HUES6 (cell line): ENCODE measurements around the gene NUP58.

Experiments
- H3K27ac ChIP-seq: 2 replicates; pipeline ENCODE4 v1.7.0; 2013; ENCODE audit warnings: low read depth, mild to moderate bottlenecking, low read length, inconsistent platforms
- H3K27me3 ChIP-seq: 2 replicates; pipeline ENCODE4 v1.6.1; 2013; ENCODE audit warnings: low read length; ENCODE audit not compliant: control insufficient read depth, insufficient read depth
- H3K36me3 ChIP-seq: 2 replicates; pipeline ENCODE4 v1.6.1; 2013; ENCODE audit warnings: low read length; ENCODE audit not compliant: control insufficient read depth, insufficient read depth
- H3K4me1 ChIP-seq: 2 replicates; pipeline ENCODE4 v1.6.1; 2013; ENCODE audit warnings: low read length; ENCODE audit not compliant: control insufficient read depth, insufficient read depth
- H3K4me3 ChIP-seq: 2 replicates; pipeline ENCODE4 v1.5.1; 2013; ENCODE audit warnings: low read depth, low read length
- H3K9ac ChIP-seq: one replicate; pipeline ENCODE4 v1.6.1; 2013; ENCODE audit warnings: mild to moderate bottlenecking, low read length
- H3K9me3 ChIP-seq: 2 replicates; pipeline ENCODE4 v1.6.1; 2013; ENCODE audit warnings: low read depth, low read length; ENCODE audit not compliant: control insufficient read depth, insufficient read depth

Gene NUP58

GRCh38 chr13:25375727-25376358 lies 74.4 kb downstream of the NUP58 start:
- Histone ChIP-seq H3K27me3 (peaks cover 44% of the 10 kb centered on the region), H3K9ac (no peak overlapping the region), H3K4me3 (no peak overlapping the region), H3K4me1 (peaks cover 21% of the 10 kb centered on the region), H3K27ac (no peak overlapping the region), H3K36me3 (no peaks in the 10 kb centered on the region), H3K9me3 (no peaks in the 10 kb centered on the region)

- Histone ChIP-seq H3K9ac (no peak overlapping the region), H3K27me3 (peaks cover 29% of the 10 kb centered on the region), H3K4me1 (peaks cover 18% of the 10 kb centered on the region), H3K4me3 (no peak overlapping the region), H3K27ac (no peak overlapping the region), H3K9me3 (no peaks in the 10 kb centered on the region), H3K36me3 (no peaks in the 10 kb centered on the region)
Measured at GRCh38 chr13:25377244-25377962, 76.0 kb downstream of the NUP58 start.

GRCh38 chr13:25378528-25378927 lies 77.1 kb downstream of the NUP58 start:
- Histone ChIP-seq H3K4me1 (peaks cover 14% of the 10 kb centered on the region), H3K4me3 (no peak overlapping the region), H3K36me3 (no peaks in the 10 kb centered on the region), H3K27ac (no peak overlapping the region), H3K9ac (no peak overlapping the region), H3K9me3 (no peaks in the 10 kb centered on the region), H3K27me3 (peaks cover 18% of the 10 kb centered on the region)

GRCh38 chr13:25379011-25379410 lies 77.6 kb downstream of the NUP58 start:
- Histone ChIP-seq H3K9me3 (no peaks in the 10 kb centered on the region), H3K27ac (no peak overlapping the region), H3K4me1 (peaks cover 14% of the 10 kb centered on the region), H3K36me3 (no peaks in the 10 kb centered on the region), H3K27me3 (peaks cover 13% of the 10 kb centered on the region), H3K4me3 (no peak overlapping the region), H3K9ac (no peak overlapping the region)

- no peak overlapping the region for H3K9ac ChIP-seq
Measured at GRCh38 chr13:25380082-25380481, 78.7 kb downstream of the NUP58 start.

GRCh38 chr13:25380741-25381324 lies 79.4 kb downstream of the NUP58 start:
- H3K27ac ChIP-seq = no peak overlapping the region
- no peak overlapping the region for H3K9ac ChIP-seq
- no peaks in the 10 kb centered on the region for H3K27me3 ChIP-seq
- peaks cover 16% of the 10 kb centered on the region for H3K4me1 ChIP-seq
- H3K36me3 ChIP-seq = no peaks in the 10 kb centered on the region
- no peaks in the 10 kb centered on the region for H3K9me3 ChIP-seq
- H3K4me3 ChIP-seq = no peak overlapping the region

More at GRCh38 chr13:25380082-25380481, 78.7 kb downstream of the NUP58 start:
- H3K9me3 ChIP-seq = no peaks in the 10 kb centered on the region
- peaks cover 14% of the 10 kb centered on the region for H3K4me1 ChIP-seq
- H3K36me3 ChIP-seq = no peaks in the 10 kb centered on the region
- H3K27me3 ChIP-seq = peaks cover 3% of the 10 kb centered on the region; the same call in 1 of the 2 replicates
- no peak overlapping the region for H3K27ac ChIP-seq
- no peak overlapping the region for H3K4me3 ChIP-seq

GRCh38 chr13:25384758-25385410 lies 83.5 kb downstream of the NUP58 start:
- no peaks in the 10 kb centered on the region for H3K9me3 ChIP-seq
- no peak overlapping the region for H3K4me3 ChIP-seq
- H3K27ac ChIP-seq = no peak overlapping the region
- no peaks in the 10 kb centered on the region for H3K27me3 ChIP-seq
- no peaks in the 10 kb centered on the region for H3K36me3 ChIP-seq
- peaks cover 6% of the 10 kb centered on the region for H3K4me1 ChIP-seq
- no peak overlapping the region for H3K9ac ChIP-seq

GRCh38 chr13:25391932-25392331 lies 90.5 kb downstream of the NUP58 start:
- Histone ChIP-seq H3K4me1 (0 out of 2 replicates have a peak, but pooled peaks cover under 1% of the 10 kb centered on the region), H3K4me3 (no peak overlapping the region), H3K27ac (no peak overlapping the region), H3K9ac (no peak overlapping the region), H3K36me3 (no peaks in the 10 kb centered on the region), H3K27me3 (no peaks in the 10 kb centered on the region), H3K9me3 (peaks cover 12% of the 10 kb centered on the region; the same call in 1 of the 2 replicates)
